Hepatocyte (in vitro differentiated cells): ENCODE data around the gene KIFC3.
"Not testable (repeated sequence)": the region's sequence is repeated elsewhere in the genome, so short reads cannot be mapped to it uniquely, and the experiment has no call there.

ENCODE experiments used
- CTCF ChIP-seq: fragments of 200-600 bp; sonication (generic); IDR thresholded peaks from 2 replicates; pipeline ENCODE4 v1.5.1; 2016; ENCODE audit warnings: antibody characterized with exemption, mild to moderate bottlenecking; ENCODE audit not compliant: poor library complexity
- EZH2 ChIP-seq: fragments of 200-600 bp; sonication (generic); IDR thresholded peaks from 2 replicates; pipeline ENCODE4 v1.6.1; 2016; ENCODE audit warnings: antibody characterized with exemption, mild to moderate bottlenecking, borderline replicate concordance
- EZH2phosphoT487 ChIP-seq: fragments of 200-600 bp; sonication (generic); IDR thresholded peaks from one replicate; pipeline ENCODE4 v1.6.1; 2018; ENCODE audit warnings: antibody characterized with exemption, mild to moderate bottlenecking, low read depth, moderate library complexity; ENCODE audit not compliant: unreplicated experiment, severe bottlenecking

GRCh38 chr16:57712569-57712968 lies 89.7 kb downstream of the KIFC3 start:
- not testable (repeated sequence) for TF ChIP-seq CTCF, EZH2, EZH2phosphoT487
